H9 (cell line): Measurements from ENCODE around the gene CLEC18C. TPM values are rescaled to one million over a fixed set of nuclear protein-coding genes. Genes with fewer than 3 reads are reported as not detected.

ENCODE experiments used
- DNase-seq: peaks from one replicate; pipeline ENCODE4 v3.0.0-alpha.2; 2017
- H2AFZ ChIP-seq: one replicate; pipeline ENCODE4 v1.6.1; 2013; ENCODE audit warnings: mild to moderate bottlenecking, low read length, control low read depth, moderate library complexity
- H2AK5ac ChIP-seq: 2 replicates; pipeline ENCODE4 v1.6.1; 2013; ENCODE audit warnings: low read length, control low read depth, mixed read lengths; ENCODE audit not compliant: insufficient read length
- H2BK120ac ChIP-seq: one replicate; pipeline ENCODE4 v1.6.1; 2013; ENCODE audit warnings: low read depth, mild to moderate bottlenecking, low read length, control low read depth, inconsistent platforms; ENCODE audit not compliant: poor library complexity, severe bottlenecking
- H2BK12ac ChIP-seq: 2 replicates; pipeline ENCODE4 v1.6.1; 2013; ENCODE audit warnings: low read length, control low read depth, mixed read lengths, low read depth; ENCODE audit not compliant: insufficient read length
- H2BK15ac ChIP-seq: 2 replicates; pipeline ENCODE4 v1.6.1; 2013; ENCODE audit warnings: low read depth, low read length, control low read depth
- H2BK20ac ChIP-seq: one replicate; pipeline ENCODE4 v1.6.1; 2013; ENCODE audit warnings: low read depth, mild to moderate bottlenecking, low read length, control low read depth, inconsistent platforms; ENCODE audit not compliant: poor library complexity, severe bottlenecking
- H2BK5ac ChIP-seq: 2 replicates; pipeline ENCODE4 v1.6.1; 2013; ENCODE audit warnings: low read length, control low read depth, mixed read lengths; ENCODE audit not compliant: insufficient read length
- H3K14ac ChIP-seq: 2 replicates; pipeline ENCODE4 v1.6.1; 2013; ENCODE audit warnings: low read length, control low read depth; ENCODE audit not compliant: insufficient read depth
- H3K18ac ChIP-seq: 2 replicates; pipeline ENCODE4 v1.6.1; 2013; ENCODE audit warnings: low read depth, mild to moderate bottlenecking, mixed read lengths, low read length, control low read depth; ENCODE audit not compliant: insufficient read length
- H3K23ac ChIP-seq: 2 replicates; pipeline ENCODE4 v1.6.1; 2013; ENCODE audit warnings: low read length, control low read depth, mixed read lengths, low read depth; ENCODE audit not compliant: insufficient read length
- H3K23me2 ChIP-seq: 2 replicates; pipeline ENCODE4 v1.6.1; 2013; ENCODE audit warnings: low read depth, mild to moderate bottlenecking, mixed read lengths, low read length, control low read depth; ENCODE audit not compliant: insufficient read length, poor library complexity, severe bottlenecking
- H3K27ac ChIP-seq: 2 replicates; pipeline ENCODE4 v1.5.1; 2013; ENCODE audit warnings: low read length, control low read depth, mixed read lengths, low read depth; ENCODE audit not compliant: insufficient read length
- H3K27me3 ChIP-seq: 2 replicates; pipeline ENCODE4 v1.6.1; 2013; ENCODE audit warnings: low read length, control low read depth, inconsistent platforms; ENCODE audit not compliant: insufficient read depth
- H3K4ac ChIP-seq: 2 replicates; pipeline ENCODE4 v1.6.1; 2013; ENCODE audit warnings: low read depth, mild to moderate bottlenecking, control low read depth, inconsistent platforms, low read length, moderate library complexity
- H3K4me1 ChIP-seq: 2 replicates; pipeline ENCODE4 v1.6.1; 2013; ENCODE audit warnings: low read length, control low read depth, inconsistent platforms; ENCODE audit not compliant: insufficient read depth
- H3K4me2 ChIP-seq: 2 replicates; pipeline ENCODE4 v1.6.1; 2013; ENCODE audit warnings: low read length, control low read depth, mixed read lengths; ENCODE audit not compliant: insufficient read length, insufficient read depth
- H3K56ac ChIP-seq: 2 replicates; pipeline ENCODE4 v1.6.1; 2013; ENCODE audit warnings: low read depth, mild to moderate bottlenecking, mixed read lengths, low read length, control low read depth; ENCODE audit not compliant: insufficient read length
- H3K79me1 ChIP-seq: 2 replicates; pipeline ENCODE4 v1.6.1; 2013; ENCODE audit warnings: low read depth, mild to moderate bottlenecking, moderate library complexity, low read length, control low read depth, inconsistent platforms; ENCODE audit not compliant: insufficient read depth, poor library complexity, severe bottlenecking
- H3K79me2 ChIP-seq: 2 replicates; pipeline ENCODE4 v1.6.1; 2013; ENCODE audit warnings: low read length, control low read depth, inconsistent platforms; ENCODE audit not compliant: insufficient read depth
- H3K9ac ChIP-seq: 2 replicates; pipeline ENCODE4 v1.6.1; 2013; ENCODE audit warnings: low read length, control low read depth, mixed read lengths; ENCODE audit not compliant: insufficient read length; ENCODE audit errors: extremely low read depth
- H3K9me3 ChIP-seq: one replicate; pipeline ENCODE4 v1.6.1; 2013; ENCODE audit warnings: low read depth, low read length, inconsistent platforms; ENCODE audit not compliant: control insufficient read depth
- H3T11ph ChIP-seq: one replicate; pipeline ENCODE4 v1.6.1; 2013; ENCODE audit warnings: mild to moderate bottlenecking, low read length, control low read depth, inconsistent platforms
- H4K20me1 ChIP-seq: one replicate; pipeline ENCODE4 v1.6.1; 2013; ENCODE audit not compliant: control insufficient read depth, insufficient read length, insufficient read depth
- H4K5ac ChIP-seq: 2 replicates; pipeline ENCODE4 v1.6.1; 2013; ENCODE audit warnings: low read depth, mild to moderate bottlenecking, mixed read lengths, low read length, control low read depth; ENCODE audit not compliant: insufficient read length
- H4K8ac ChIP-seq: replicated peaks from 2 replicates; pipeline ENCODE4 v1.6.1; 2013; ENCODE audit warnings: low read length, control low read depth, mixed read lengths, low read depth; ENCODE audit not compliant: insufficient read length
- H4K91ac ChIP-seq: 2 replicates; pipeline ENCODE4 v1.6.1; 2013; ENCODE audit warnings: low read depth, mild to moderate bottlenecking, moderate library complexity, mixed read lengths, low read length, control low read depth; ENCODE audit not compliant: insufficient read length
- H3K27ac Mint-ChIP-seq, 3 experiments: 2 replicates in 2 of 3; 3 replicates in 1 of 3; pipeline ENCODE4 v1.8.0; 2020 to 2021; ENCODE audit warnings: mixed read lengths in 3 of 3, mild to moderate bottlenecking in 1 of 3, moderate library complexity in 1 of 3
- H3K27me3 Mint-ChIP-seq: 2 replicates; pipeline ENCODE4 v1.8.0; 2021; ENCODE audit warnings: low read depth, mild to moderate bottlenecking, moderate library complexity, mixed read lengths
- H3K36me3 Mint-ChIP-seq, 3 experiments: 2 replicates in 2 of 3; 3 replicates in 1 of 3; pipeline ENCODE4 v1.8.0; 2020 to 2021; ENCODE audit warnings: low read depth in 3 of 3, mixed read lengths in 3 of 3; ENCODE audit not compliant: insufficient read depth in 1 of 3
- H3K4me1 Mint-ChIP-seq, 2 experiments: 2 replicates each; pipeline ENCODE4 v1.8.0; 2020; ENCODE audit warnings: mixed read lengths in 2 of 2
- H3K4me3 Mint-ChIP-seq, 2 experiments: 2 replicates in 1 of 2; 3 replicates in 1 of 2; pipeline ENCODE4 v1.8.0; 2020 to 2021; ENCODE audit warnings: mild to moderate bottlenecking in 2 of 2, mixed read lengths in 2 of 2, moderate library complexity in 1 of 2
- H3K9me3 Mint-ChIP-seq, 2 experiments: 2 replicates in 1 of 2; 3 replicates in 1 of 2; pipeline ENCODE4 v1.8.0; 2020; ENCODE audit warnings: mild to moderate bottlenecking in 2 of 2, mixed read lengths in 2 of 2, moderate library complexity in 1 of 2
- CTCF ChIP-seq: fragments of 200-600 bp; sonication (generic); conservative IDR thresholded peaks from 3 replicates; pipeline ENCODE4 v1.8.0; 2021; ENCODE audit warnings: antibody characterized with exemption, mild to moderate bottlenecking
- WGBS: extraction: QIAGEN DNeasy Blood & Tissue Kit; methylation state at CpG from one replicate; pipeline ENCODE4 v1.1.7; 2013; ENCODE audit warnings: missing lambda C conversion rate, low lambda C conversion rate, mixed read lengths; ENCODE audit not compliant: insufficient read length; ENCODE audit errors: extremely low coverage; 5-methylcytosine and 5-hydroxymethylcytosine counted together
- total RNA-seq: library from RNA; stranded (reverse); gene quantifications from 2 replicates; pipeline ENCODE4 v1.2.1, GENCODE V29; 2021

The CLEC18C gene
- total RNA-seq, 1 experiment from 2014 or later = 0.11 TPM

GRCh38 chr16:70160821-70161220, 12.8 kb upstream of the CLEC18C start:
- no peaks in the 10 kb centered on the region for H3K9me3 Mint-ChIP-seq

More at GRCh38 chr16:70160821-70161220, 12.8 kb upstream of the CLEC18C start:
- no peaks in the 10 kb centered on the region for H3K4me1 ChIP-seq
- Mint-ChIP-seq H3K4me1 (peaks cover 0 to 5% of the 10 kb centered on the region in 2 experiments; a peak in 1 of 4 replicates), H3K27ac (no peak overlapping the region), H3K27me3 (no peaks in the 10 kb centered on the region), H3K36me3 (peaks cover 2 to 22% (median 12%) of the 10 kb centered on the region in 3 experiments; a peak in 5 of 7 replicates), H3K4me3 (no peak overlapping the region)
- H3T11ph ChIP-seq = no peak overlapping the region
- no peak overlapping the region for H3K4ac ChIP-seq
- no peak overlapping the region for H3K9ac ChIP-seq
- no peak overlapping the region for H2BK12ac ChIP-seq
- no peak overlapping the region for H2BK20ac ChIP-seq
- H3K23ac ChIP-seq = no peak overlapping the region
- DNase-seq = no peak
- no CpG with 5 or more reads among the region's 6 CpGs for whole genome bisulfite sequencing
- no peaks in the 10 kb centered on the region for H3K27me3 ChIP-seq
- no peak overlapping the region for H4K8ac ChIP-seq
- H2BK15ac ChIP-seq = no peak overlapping the region
- no peaks in the 10 kb centered on the region for H3K79me2 ChIP-seq
- H3K9me3 ChIP-seq = no peaks in the 10 kb centered on the region
- no peaks in the 10 kb centered on the region for H4K20me1 ChIP-seq
- H2BK120ac ChIP-seq = no peak overlapping the region
- no peak overlapping the region for H3K27ac ChIP-seq
- H3K14ac ChIP-seq = no peak overlapping the region
- H3K23me2 ChIP-seq = peaks cover 2% of the 10 kb centered on the region
- H4K91ac ChIP-seq = no peak overlapping the region
- H2AK5ac ChIP-seq = no peak overlapping the region
- H4K5ac ChIP-seq = no peak overlapping the region
- no peaks in the 10 kb centered on the region for H3K79me1 ChIP-seq
- no peak overlapping the region for H3K4me2 ChIP-seq
- no peak for TF ChIP-seq CTCF
- H3K56ac ChIP-seq = no peak overlapping the region
- H2AFZ ChIP-seq = no peak overlapping the region
- no peak overlapping the region for H3K18ac ChIP-seq
- no peak overlapping the region for H2BK5ac ChIP-seq
